ENCODE results near the gene PTPRM. TPM values are rescaled to one million over a fixed set of nuclear protein-coding genes. Genes with fewer than 3 reads are reported as not detected.
"Not testable (repeated sequence)": the region's sequence is repeated elsewhere in the genome, so short reads cannot be mapped to it uniquely, and the experiment has no call there.

The PTPRM gene
- total RNA-seq, 1 donor from 2014 or later = 133 TPM

GRCh38 chr18:8406186-8406867, 839.2 kb downstream of the PTPRM start:
- DNase-seq (ENCODE audit: low spot score) = no peak

GRCh38 chr18:8406868-8407250, 839.7 kb downstream of the PTPRM start:
- no peak for DNase-seq (ENCODE audit: low spot score)

GRCh38 chr18:8409151-8409550, 842.0 kb downstream of the PTPRM start:
- no peak for DNase-seq (ENCODE audit: low spot score)

- DNase-seq (ENCODE audit: low spot score) = no peak
Observed at GRCh38 chr18:8411492-8411891, 844.4 kb downstream of the PTPRM start.

GRCh38 chr18:8412117-8412516, 845.0 kb downstream of the PTPRM start:
- no peak for DNase-seq (ENCODE audit: low spot score)

GRCh38 chr18:8413189-8413588, 846.1 kb downstream of the PTPRM start:
- no peak for DNase-seq (ENCODE audit: low spot score)

- no peak for DNase-seq (ENCODE audit: low spot score)
Observed at GRCh38 chr18:8413751-8414150, 846.6 kb downstream of the PTPRM start.

GRCh38 chr18:8416212-8417019, 849.3 kb downstream of the PTPRM start:
- DNase-seq (ENCODE audit: low spot score) = no peak

- DNase-seq (ENCODE audit: low spot score) = no peak
Observed at GRCh38 chr18:8422391-8422790, 855.3 kb downstream of the PTPRM start.

- DNase-seq (ENCODE audit: low spot score) = no peak
Observed at GRCh38 chr18:8423051-8423557, 856.0 kb downstream of the PTPRM start.

- no peak for DNase-seq (ENCODE audit: low spot score)
Observed at GRCh38 chr18:8424481-8424880, 857.4 kb downstream of the PTPRM start.

- DNase-seq (ENCODE audit: low spot score) = no peak
Observed at GRCh38 chr18:8424917-8425725, 858.0 kb downstream of the PTPRM start.

GRCh38 chr18:8426401-8426800, 859.3 kb downstream of the PTPRM start:
- DNase-seq (ENCODE audit: low spot score) = no peak

GRCh38 chr18:8427339-8427738, 860.2 kb downstream of the PTPRM start:
- no peak for DNase-seq (ENCODE audit: low spot score)

- DNase-seq (ENCODE audit: low spot score) = no peak
Observed at GRCh38 chr18:8428951-8429350, 861.8 kb downstream of the PTPRM start.

GRCh38 chr18:8431036-8431435, 863.9 kb downstream of the PTPRM start:
- no peak for DNase-seq (ENCODE audit: low spot score)

- DNase-seq (ENCODE audit: low spot score) = no peak
Observed at GRCh38 chr18:8433323-8433722, 866.2 kb downstream of the PTPRM start.

- DNase-seq (ENCODE audit: low spot score) = no peak
Observed at GRCh38 chr18:8433771-8434170, 866.7 kb downstream of the PTPRM start.

- DNase-seq (ENCODE audit: low spot score) = no peak
Observed at GRCh38 chr18:8435376-8435775, 868.3 kb downstream of the PTPRM start.

- no peak for DNase-seq (ENCODE audit: low spot score)
Observed at GRCh38 chr18:8439055-8439454, 871.9 kb downstream of the PTPRM start.

- no peak for DNase-seq (ENCODE audit: low spot score)
Observed at GRCh38 chr18:8443505-8443904, 876.4 kb downstream of the PTPRM start.

GRCh38 chr18:8446936-8447335, 879.8 kb downstream of the PTPRM start:
- not testable (repeated sequence) for DNase-seq (ENCODE audit: low spot score)
